Adrenal gland (tissue), 12 donors: ENCODE data around the gene ARHGEF7. TPM values are rescaled to one million over a fixed set of nuclear protein-coding genes. Genes with fewer than 3 reads are reported as not detected.

ENCODE experiments used
- DNase-seq, 7 donors: peaks; one replicate each; pipeline ENCODE4 v3.0.0-alpha.2; 2019 to 2020
- H3K27ac ChIP-seq, 5 donors: fragments of 200-600 bp; sonication (generic) in 4 of 5; 1 replicate in 3 of 5; 2 replicates in 2 of 5; pipeline versions ENCODE4 v1.5.1 to v1.8.0; 2016 to 2020; ENCODE audit warnings: mild to moderate bottlenecking in 1 of 5
- H3K27me3 ChIP-seq: fragments of 200-600 bp; 2 replicates; pipeline ENCODE4 v1.8.0; 2021
- H3K36me3 ChIP-seq, 2 donors: fragments of 200-600 bp; replicated peaks in 1 of 2; 1 replicate in 1 of 2; 2 replicates in 1 of 2; pipeline versions ENCODE4 v1.5.1 to v1.8.0; 2018 to 2022
- H3K4me1 ChIP-seq, 2 donors: fragments of 200-600 bp; replicated peaks in 1 of 2; 1 replicate in 1 of 2; 2 replicates in 1 of 2; pipeline versions ENCODE4 v1.5.1 to v1.8.0; 2018 to 2021
- H3K4me3 ChIP-seq, 4 donors: fragments of 200-600 bp; sonication (generic) in 3 of 4; one replicate each; pipeline ENCODE4 v1.5.1; 2016 to 2018
- H3K9me3 ChIP-seq, 3 donors: fragments of 200-600 bp; sonication (generic) in 1 of 3; replicated peaks in 1 of 3; 1 replicate in 2 of 3; 2 replicates in 1 of 3; pipeline versions ENCODE4 v1.5.1 to v1.8.0; 2016 to 2021
- CTCF ChIP-seq, 6 experiments: fragments of 450-650 bp in 4 of 6; fragments of 200-600 bp in 2 of 6; sonication (generic) in 1 of 6; IDR thresholded peaks; 1 replicate in 5 of 6; 2 replicates in 1 of 6; pipeline versions ENCODE4 v1.5.1 to v1.8.0; 2016 to 2021; ENCODE audit warnings: antibody characterized with exemption in 6 of 6, mild to moderate bottlenecking in 2 of 6, moderate library complexity in 1 of 6
- POLR2A ChIP-seq, 2 donors: fragments of 450-650 bp; IDR thresholded peaks; one replicate each; pipeline ENCODE4 v1.6.1; 2017; ENCODE audit warnings: antibody characterized with exemption in 2 of 2, mild to moderate bottlenecking in 2 of 2, moderate library complexity in 1 of 2
- WGBS, 4 donors: extraction: QIAGEN DNeasy Blood & Tissue Kit in 2 of 4; methylation state at CpG; one replicate each; pipeline versions ENCODE4 v1.1.5 to v1.1.7; 2013 to 2017; 5-methylcytosine and 5-hydroxymethylcytosine counted together
- intact Hi-C, 2 donors: fragments of 100-400 bp; cut with DNase I; formaldehyde crosslinking; loops; one replicate each; pipeline versions ENCODE4 v1.14.1 to v1.15.0; 2022 to 2023
- polyA plus RNA-seq, 3 donors: library from polyadenylated mRNA; stranded (reverse); fragments of 200-250 nt in 2 of 3; fragments of 350-450 nt in 1 of 3; fragmentation: Illumina TruSeq in 1 of 3; extraction: RNeasy Lipid Tissue Mini Kit (QIAGEN cat#74804) in 1 of 3; gene quantifications; one replicate each; pipeline ENCODE4 v1.2.3, GENCODE V29; 2013 to 2014
- total RNA-seq, 9 donors: library from RNA; depleted of rRNA in 4 of 9; stranded (reverse); fragments of >200 nt in 4 of 9; fragments of 120-200 nt in 1 of 9; fragmentation: NEBNext Ultra II Directional in 1 of 9; extraction: Animal tissue kit (Norgen Biotek cat#: 25700) in 1 of 9; gene quantifications; one replicate each; pipeline versions ENCODE4 v1.1.0 to v1.2.4, GENCODE V29; 2013 to 2023
- donor health status: healthy with polysubstance abuse.
- donor health status: Bipolar disorder and iron deficiency.
- donor health status: DM: yes; HTN: yes; CAD: no.
- donor health status: DM: no; HTN: no; CAD: no.
- donor health status: DM: no; HTN: no; CAD: no.
- donor health status: DM: yes; HTN: yes; CAD: no.

The ARHGEF7 gene
- total and polyA plus RNA-seq, 12 donors = 25.3 to 69.3 (median 53.2) TPM

DNA sequence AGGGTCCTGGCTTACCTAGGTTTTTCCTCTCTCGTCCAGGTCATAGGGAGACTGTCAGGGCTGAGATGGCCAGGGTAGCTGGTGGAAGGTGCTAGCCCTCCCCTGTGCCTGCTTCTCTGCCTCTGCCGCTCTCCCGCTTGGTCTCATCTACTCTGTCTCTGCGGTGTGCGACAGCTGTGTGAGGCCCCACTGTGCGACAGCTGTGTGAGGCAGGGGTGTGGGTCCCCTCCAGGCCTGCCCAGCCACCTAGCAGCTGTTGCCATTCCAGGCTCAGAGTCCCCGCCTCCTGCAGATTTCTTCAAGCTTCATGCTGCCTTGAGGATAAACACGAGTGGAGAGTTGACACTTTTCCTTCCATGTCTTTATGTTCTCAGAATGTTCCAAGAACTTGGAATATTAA lies 53.0 kb downstream of the ARHGEF7 start:
- WGBS, 4 donors = 88 to 94% (median 93%) methylated on average over 8 of the region's 8 CpGs
- Histone ChIP-seq H3K9me3 (no peaks in the 10 kb centered on the region), H3K27me3 (no peaks in the 10 kb centered on the region), H3K27ac (no peak overlapping the region), H3K36me3 (no peaks in the 10 kb centered on the region), H3K4me3 (no peak overlapping the region), H3K4me1 (peaks cover 0 to 7% of the 10 kb centered on the region in 2 donors)
- TF ChIP-seq CTCF (IDR thresholded peaks at IDR 0.05) (no peak), POLR2A (IDR thresholded peaks at IDR 0.05) (no peak)
- DNase-seq = no peak
- intact Hi-C loops = no loop called here

DNA sequence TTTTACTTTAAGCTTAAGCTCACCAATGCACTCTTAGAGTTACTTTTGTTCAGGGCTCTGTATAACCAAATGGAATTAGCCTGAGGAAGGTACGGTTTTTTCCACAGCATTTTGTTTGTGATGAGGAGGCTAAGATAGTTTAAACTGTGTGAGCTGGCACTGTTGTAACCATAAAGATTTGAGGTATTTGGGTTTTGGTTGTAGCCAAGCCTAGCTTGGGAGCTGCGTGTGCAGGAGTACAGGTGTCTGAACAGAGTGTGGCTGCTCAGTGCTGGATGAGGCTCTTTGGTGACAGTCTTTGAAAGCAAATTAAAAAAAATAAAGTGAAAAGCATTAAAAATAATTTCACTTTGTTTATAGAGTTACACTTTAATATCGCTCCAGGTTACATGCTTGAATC lies 56.0 kb downstream of the ARHGEF7 start:
- Histone ChIP-seq H3K27me3 (no peaks in the 10 kb centered on the region), H3K4me3 (no peak overlapping the region), H3K36me3 (no peaks in the 10 kb centered on the region), H3K27ac (no peak overlapping the region), H3K9me3 (no peaks in the 10 kb centered on the region), H3K4me1 (peaks cover 0 to 7% of the 10 kb centered on the region in 2 donors)
- WGBS, 4 donors = 91 to 92% (median 91%) methylated on average over 3 of the region's 3 CpGs
- intact Hi-C loops = no loop called here
- TF ChIP-seq CTCF (IDR thresholded peaks at IDR 0.05) (no peak), POLR2A (IDR thresholded peaks at IDR 0.05) (no peak)
- DNase-seq = no peak

- WGBS, 4 donors = 89 to 99% (median 95%) methylated on average over 2 of the region's 2 CpGs
- TF ChIP-seq CTCF (IDR thresholded peaks at IDR 0.05) (no peak), POLR2A (IDR thresholded peaks at IDR 0.05) (no peak)
- no peak for DNase-seq
- intact Hi-C loops = no loop called here
- H3K36me3 ChIP-seq = no peaks in the 10 kb centered on the region
- H3K27me3 ChIP-seq = no peaks in the 10 kb centered on the region
- H3K4me1 ChIP-seq = peaks cover 0 to 8% of the 10 kb centered on the region in 2 donors
- no peak overlapping the region for H3K4me3 ChIP-seq
- H3K27ac ChIP-seq = no peak overlapping the region
- no peaks in the 10 kb centered on the region for H3K9me3 ChIP-seq
Measured at GRCh38 chr13:111171629-111172028, 56.5 kb downstream of the ARHGEF7 start.

- DNase-seq = no peak
- no peak overlapping the region for H3K4me3 ChIP-seq
- H3K27ac ChIP-seq = no peak overlapping the region
- H3K4me1 ChIP-seq = peaks cover 14 to 27% of the 10 kb centered on the region in 2 donors
- intact Hi-C loops = no loop called here
- no peaks in the 10 kb centered on the region for H3K9me3 ChIP-seq
- WGBS, 4 donors = 90 to 97% (median 91%) methylated on average over 15 of the region's 15 CpGs
- TF ChIP-seq CTCF (IDR thresholded peaks at IDR 0.05) = no peak
- no peak for TF ChIP-seq POLR2A (IDR thresholded peaks at IDR 0.05)
- no peaks in the 10 kb centered on the region for H3K27me3 ChIP-seq
- H3K36me3 ChIP-seq = no peaks in the 10 kb centered on the region
Measured at GRCh38 chr13:111174377-111175114, 59.4 kb downstream of the ARHGEF7 start.
